HepG2 (cell line): ENCODE measurements around the gene ARHGAP30. TPM values are rescaled to one million over a fixed set of nuclear protein-coding genes. Genes with fewer than 3 reads are reported as not detected.

Experiments used
- ATF7 ChIP-seq, 2 experiments: fragments of 450-650 bp in 1 of 2; sonication (generic) in 1 of 2; formaldehyde crosslinking in 1 of 2; IDR thresholded peaks; 2 replicates each; pipeline versions ENCODE4 v1.4.0 to v1.6.1; 2016 to 2020; ENCODE audit warnings: antibody characterized with exemption in 1 of 2, mild to moderate bottlenecking in 1 of 2, missing genetic modification reagents in 1 of 2
- FOXC1 ChIP-seq: sonication (generic); formaldehyde crosslinking; IDR thresholded peaks from 2 replicates; pipeline ENCODE4 v1.8.0; 2022; ENCODE audit warnings: mild to moderate bottlenecking, missing genetic modification reagents, borderline replicate concordance
- HNRNPK ChIP-seq: fragments of 200-400 bp; formaldehyde crosslinking; IDR thresholded peaks from 2 replicates; pipeline ENCODE4 v1.6.1; 2018; ENCODE audit warnings: low read length, low read depth, moderate library complexity, mild to moderate bottlenecking; ENCODE audit not compliant: poor library complexity, severe bottlenecking
- NR3C1 ChIP-seq: sonication (generic); formaldehyde crosslinking; IDR thresholded peaks from 2 replicates; pipeline ENCODE4 v1.4.0; 2020; ENCODE audit warnings: missing genetic modification reagents
- NRL ChIP-seq: sonication (generic); formaldehyde crosslinking; IDR thresholded peaks from 2 replicates; pipeline ENCODE4 v1.5.0; 2020; ENCODE audit warnings: missing genetic modification reagents, mild to moderate bottlenecking, moderate library complexity, borderline replicate concordance
- POGK ChIP-seq: sonication (generic); formaldehyde crosslinking; conservative IDR thresholded peaks from 2 replicates; pipeline ENCODE4 v1.8.0; 2022; ENCODE audit warnings: mild to moderate bottlenecking, moderate library complexity, missing genetic modification reagents
- RBM39 ChIP-seq: fragments of 200-400 bp; formaldehyde crosslinking; IDR thresholded peaks from one replicate; pipeline ENCODE4 v1.6.1; 2018; ENCODE audit warnings: antibody characterized with exemption, mild to moderate bottlenecking, low read depth, low read length; ENCODE audit not compliant: poor library complexity, severe bottlenecking
- REST ChIP-seq, 2 experiments: IDR thresholded peaks; 2 replicates each; pipeline ENCODE4 v1.6.1; 2011 to 2012; ENCODE audit warnings: low read length in 2 of 2, borderline replicate concordance in 1 of 2, low read depth in 1 of 2, mild to moderate bottlenecking in 1 of 2, moderate library complexity in 1 of 2
- TEAD2 ChIP-seq: sonication (generic); formaldehyde crosslinking; IDR thresholded peaks from 2 replicates; pipeline ENCODE4 v1.9.0; 2021; ENCODE audit warnings: missing genetic modification reagents
- ZGPAT ChIP-seq: IDR thresholded peaks from 2 replicates; pipeline ENCODE4 v1.6.1; 2016; ENCODE audit warnings: mild to moderate bottlenecking
- ZNF17 ChIP-seq: sonication (generic); formaldehyde crosslinking; IDR thresholded peaks from 2 replicates; pipeline ENCODE4 v1.5.0; 2020; ENCODE audit warnings: mild to moderate bottlenecking, missing genetic modification reagents
- polyA plus RNA-seq, 8 experiments: library from polyadenylated mRNA; depleted of rRNA in 3 of 8; stranded (reverse) in 7 of 8; unstranded in 1 of 8; fragments of >200 nt; fragmentation: Illumina TruSeq in 4 of 8; extraction: Trizol in 4 of 8; gene quantifications; 2 replicates each; pipeline versions ENCODE4 v1.2.1 to v1.2.3, GENCODE V29; 2011 to 2016; ENCODE audit warnings: low read depth in 4 of 8, missing spikeins in 1 of 8, mixed read lengths in 1 of 8; ENCODE audit not compliant: insufficient read depth in 1 of 8
- total RNA-seq, 5 experiments: library from RNA; depleted of rRNA; stranded (reverse); fragments of >200 nt; fragmentation: Illumina TruSeq; extraction: Trizol; gene quantifications; 2 replicates each; pipeline ENCODE4 v1.2.3, GENCODE V29; 2016; ENCODE audit warnings: low read depth in 1 of 5
- TF ChIP-seq, protein P1 (sequence below): IDR thresholded peaks from 2 replicates; pipeline ENCODE4 v1.6.1; 2016
- TF ChIP-seq, protein P2 (sequence below): sonication (generic); formaldehyde crosslinking; IDR thresholded peaks from 2 replicates; pipeline ENCODE4 v1.5.1; 2020; ENCODE audit warnings: mild to moderate bottlenecking, missing genetic modification reagents, moderate library complexity

Gene ARHGAP30
- total and polyA plus RNA-seq, 2 of the 13 experiments (the other 11 are each of a cell fraction or from before 2014, with no cell fraction given): 0.13 to 0.20 TPM

GRCh38 chr1:161021165-161021969, 48.3 kb downstream of the ARHGAP30 start (continued):
- TF ChIP-seq ATF7 (IDR thresholded peaks at IDR 0.05) (no peak), ATF7 (CRISPR knock-in tag; IDR thresholded peaks at IDR 0.05) (0 out of 2 replicates have a peak, but pooled peaks have one; percentile 5), NRL (CRISPR knock-in tag) (no peak), FOXC1 (no peak), NR3C1 (CRISPR knock-in tag) (no peak), POGK (no peak), HNRNPK (no peak), RBM39 (no peak), REST (IDR thresholded peaks at IDR 0.05; ENCODE audit: borderline replicate concordance in 1 of 2, low read depth in 1 of 2, low read length in 2 of 2) (no peak), TEAD2 (CRISPR knock-in tag) (0 out of 2 replicates have a peak, but pooled peaks have one; percentile 15), ZGPAT (CRISPR knock-in tag) (no peak; the same call in 1 of the 2 replicates), ZNF17 (CRISPR knock-in tag) (no peak)
- TF ChIP-seq, protein P1, sequence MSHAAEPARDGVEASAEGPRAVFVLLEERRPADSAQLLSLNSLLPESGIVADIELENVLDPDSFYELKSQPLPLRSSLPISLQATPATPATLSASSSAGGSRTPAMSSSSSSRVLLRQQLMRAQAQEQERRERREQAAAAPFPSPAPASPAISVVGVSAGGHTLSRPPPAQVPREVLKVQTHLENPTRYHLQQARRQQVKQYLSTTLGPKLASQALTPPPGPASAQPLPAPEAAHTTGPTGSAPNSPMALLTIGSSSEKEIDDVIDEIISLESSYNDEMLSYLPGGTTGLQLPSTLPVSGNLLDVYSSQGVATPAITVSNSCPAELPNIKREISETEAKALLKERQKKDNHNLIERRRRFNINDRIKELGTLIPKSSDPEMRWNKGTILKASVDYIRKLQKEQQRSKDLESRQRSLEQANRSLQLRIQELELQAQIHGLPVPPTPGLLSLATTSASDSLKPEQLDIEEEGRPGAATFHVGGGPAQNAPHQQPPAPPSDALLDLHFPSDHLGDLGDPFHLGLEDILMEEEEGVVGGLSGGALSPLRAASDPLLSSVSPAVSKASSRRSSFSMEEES (CRISPR knock-in tag): no peak
- TF ChIP-seq, protein P2, sequence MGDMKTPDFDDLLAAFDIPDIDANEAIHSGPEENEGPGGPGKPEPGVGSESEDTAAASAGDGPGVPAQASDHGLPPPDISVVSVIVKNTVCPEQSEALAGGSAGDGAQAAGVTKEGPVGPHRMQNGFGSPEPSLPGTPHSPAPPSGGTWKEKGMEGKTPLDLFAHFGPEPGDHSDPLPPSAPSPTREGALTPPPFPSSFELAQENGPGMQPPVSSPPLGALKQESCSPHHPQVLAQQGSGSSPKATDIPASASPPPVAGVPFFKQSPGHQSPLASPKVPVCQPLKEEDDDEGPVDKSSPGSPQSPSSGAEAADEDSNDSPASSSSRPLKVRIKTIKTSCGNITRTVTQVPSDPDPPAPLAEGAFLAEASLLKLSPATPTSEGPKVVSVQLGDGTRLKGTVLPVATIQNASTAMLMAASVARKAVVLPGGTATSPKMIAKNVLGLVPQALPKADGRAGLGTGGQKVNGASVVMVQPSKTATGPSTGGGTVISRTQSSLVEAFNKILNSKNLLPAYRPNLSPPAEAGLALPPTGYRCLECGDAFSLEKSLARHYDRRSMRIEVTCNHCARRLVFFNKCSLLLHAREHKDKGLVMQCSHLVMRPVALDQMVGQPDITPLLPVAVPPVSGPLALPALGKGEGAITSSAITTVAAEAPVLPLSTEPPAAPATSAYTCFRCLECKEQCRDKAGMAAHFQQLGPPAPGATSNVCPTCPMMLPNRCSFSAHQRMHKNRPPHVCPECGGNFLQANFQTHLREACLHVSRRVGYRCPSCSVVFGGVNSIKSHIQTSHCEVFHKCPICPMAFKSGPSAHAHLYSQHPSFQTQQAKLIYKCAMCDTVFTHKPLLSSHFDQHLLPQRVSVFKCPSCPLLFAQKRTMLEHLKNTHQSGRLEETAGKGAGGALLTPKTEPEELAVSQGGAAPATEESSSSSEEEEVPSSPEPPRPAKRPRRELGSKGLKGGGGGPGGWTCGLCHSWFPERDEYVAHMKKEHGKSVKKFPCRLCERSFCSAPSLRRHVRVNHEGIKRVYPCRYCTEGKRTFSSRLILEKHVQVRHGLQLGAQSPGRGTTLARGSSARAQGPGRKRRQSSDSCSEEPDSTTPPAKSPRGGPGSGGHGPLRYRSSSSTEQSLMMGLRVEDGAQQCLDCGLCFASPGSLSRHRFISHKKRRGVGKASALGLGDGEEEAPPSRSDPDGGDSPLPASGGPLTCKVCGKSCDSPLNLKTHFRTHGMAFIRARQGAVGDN (CRISPR knock-in tag): peak; percentile 90
